HepG2 (cell line): ENCODE results near the gene RUNX3. TPM values are rescaled to one million over a fixed set of nuclear protein-coding genes. Genes with fewer than 3 reads are reported as not detected.

Experiments
- ATAC-seq: fragments of 200-7000 bp; cut with Tn5 transposase; 3 replicates; pipeline ENCODE4 v1.9.1; 2020; ENCODE audit warnings: mild to moderate bottlenecking, moderate library complexity
- BruUV-seq: library from RNA; stranded (reverse); fragments of 400-500 nt; replicated peaks from 2 replicates; lab custom pipeline; 2021; lab: Mats Ljungman, UMichigan
- CTCF ChIA-PET: fragments of 300-600 bp; formaldehyde crosslinking; extraction: SDS; loops from one replicate; lab custom pipeline; 2021; ENCODE audit warnings: low total read pairs, inconsistent platforms, low intra/inter-chr PET ratio; lab: Yijun Ruan, JAX
- POLR2A ChIA-PET: fragments of 350-600 bp; sonication (Branson Sonifier 250); formaldehyde crosslinking; loops from one replicate; lab custom pipeline; 2020; ENCODE audit warnings: antibody characterized with exemption, inconsistent platforms; lab: Yijun Ruan, JAX
- DNase-seq: peaks from one replicate; pipeline ENCODE4 v3.0.0-alpha.2; 2015; ENCODE audit warnings: low spot score
- FAIRE-seq: peaks from 3 replicates; lab custom pipeline; 2011; peaks lifted over from hg19 to GRCh38; lab: Jason Lieb, UNC
- H2AFZ ChIP-seq: one replicate; pipeline ENCODE4 v1.6.1; 2011; ENCODE audit warnings: low read length, inconsistent platforms
- H3K27ac ChIP-seq: fragments of 300-600 bp; 3 replicates; pipeline ENCODE4 v1.8.0; 2011; ENCODE audit warnings: mixed run types, mild to moderate bottlenecking, mixed read lengths, low read length, inconsistent platforms; ENCODE audit not compliant: insufficient read depth; ENCODE audit errors: extremely low read length
- H3K27me3 ChIP-seq, 2 experiments: fragments of 200-600 bp in 1 of 2; 2 replicates in 1 of 2; 3 replicates in 1 of 2; pipeline versions ENCODE4 v1.6.0 to v1.8.0; 2011; ENCODE audit warnings: low read length in 2 of 2, mild to moderate bottlenecking in 2 of 2, moderate library complexity in 2 of 2, inconsistent platforms in 1 of 2; ENCODE audit not compliant: insufficient read depth in 2 of 2, control insufficient read depth in 1 of 2
- H3K36me3 ChIP-seq, 2 experiments: fragments of 200-600 bp in 1 of 2; replicated peaks in 1 of 2; 2 replicates in 1 of 2; 3 replicates in 1 of 2; pipeline versions ENCODE4 v1.5.1 to v1.8.0; 2011; ENCODE audit warnings: low read length in 2 of 2, inconsistent platforms in 1 of 2; ENCODE audit not compliant: insufficient read depth in 2 of 2, control insufficient read depth in 1 of 2
- H3K4me1 ChIP-seq: 2 replicates; pipeline ENCODE4 v1.5.1; 2012; ENCODE audit warnings: low read length, inconsistent platforms; ENCODE audit not compliant: insufficient read depth
- H3K4me2 ChIP-seq: 2 replicates; pipeline ENCODE4 v1.6.0; 2011; ENCODE audit warnings: low read depth, low read length, inconsistent platforms
- H3K4me3 ChIP-seq, 3 experiments: fragments of 200-600 bp in 1 of 3; sonication (generic), shearing (Covaris generic) in 1 of 3; replicated peaks in 1 of 3; 2 replicates each; pipeline ENCODE4 v1.5.1; 2011 to 2016; ENCODE audit warnings: low read length in 3 of 3, inconsistent platforms in 2 of 3, low read depth in 2 of 3, mild to moderate bottlenecking in 2 of 3, control low read depth in 1 of 3, mixed read lengths in 1 of 3; ENCODE audit not compliant: insufficient read depth in 1 of 3
- H3K79me2 ChIP-seq: one replicate; pipeline ENCODE4 v1.6.1; 2011; ENCODE audit warnings: low read length, inconsistent platforms; ENCODE audit not compliant: insufficient read depth
- H3K9ac ChIP-seq: 2 replicates; pipeline ENCODE4 v1.6.0; 2011; ENCODE audit warnings: mild to moderate bottlenecking, low read depth, low read length, inconsistent platforms; ENCODE audit not compliant: insufficient read depth
- H3K9me3 ChIP-seq: 2 replicates; pipeline ENCODE4 v1.5.1; 2012; ENCODE audit warnings: mild to moderate bottlenecking, low read length
- H4K20me1 ChIP-seq: 2 replicates; pipeline ENCODE4 v1.6.0; 2011; ENCODE audit warnings: inconsistent platforms, mild to moderate bottlenecking, low read length, moderate library complexity; ENCODE audit not compliant: insufficient read depth
- HNF4A ChIP-seq: sonication (generic); formaldehyde crosslinking; IDR thresholded peaks from 2 replicates; pipeline ENCODE4 v1.4.0; 2020; ENCODE audit warnings: missing genetic modification reagents
- LCORL ChIP-seq, 2 experiments: fragments of 450-650 bp in 1 of 2; sonication (generic) in 1 of 2; formaldehyde crosslinking in 1 of 2; IDR thresholded peaks; 2 replicates each; pipeline versions ENCODE4 v1.5.0 to v1.6.1; 2017 to 2020; ENCODE audit warnings: antibody characterized with exemption in 1 of 2, missing genetic modification reagents in 1 of 2
- NBN ChIP-seq: fragments of 450-650 bp; conservative IDR thresholded peaks from 2 replicates; pipeline ENCODE4 v1.6.1; 2017
- SKI ChIP-seq: fragments of 450-650 bp; IDR thresholded peaks from one replicate; pipeline ENCODE4 v1.6.1; 2018; ENCODE audit warnings: mild to moderate bottlenecking; ENCODE audit not compliant: partially characterized antibody
- THAP9 ChIP-seq: sonication (generic); formaldehyde crosslinking; IDR thresholded peaks from 2 replicates; pipeline ENCODE4; 2020; ENCODE audit warnings: missing genetic modification reagents, mild to moderate bottlenecking, borderline replicate concordance
- ZNF354B ChIP-seq: sonication (generic); formaldehyde crosslinking; IDR thresholded peaks from 2 replicates; pipeline ENCODE4 v1.8.0; 2022; ENCODE audit warnings: mild to moderate bottlenecking, missing genetic modification reagents
- ZNF512B ChIP-seq: sonication (generic); formaldehyde crosslinking; IDR thresholded peaks from 2 replicates; pipeline ENCODE4 v1.5.1; 2020; ENCODE audit warnings: missing genetic modification reagents, mild to moderate bottlenecking, borderline replicate concordance
- ZNF572 ChIP-seq: sonication (generic); formaldehyde crosslinking; IDR thresholded peaks from 2 replicates; pipeline ENCODE4 v1.5.1; 2020; ENCODE audit warnings: mild to moderate bottlenecking, missing genetic modification reagents
- ZNF614 ChIP-seq: IDR thresholded peaks from 2 replicates; pipeline ENCODE4 v1.6.1; 2018; ENCODE audit warnings: missing biosample characterization, missing genetic modification reagents, inconsistent platforms, borderline replicate concordance
- ZNF720 ChIP-seq: sonication (generic); formaldehyde crosslinking; IDR thresholded peaks from 2 replicates; pipeline ENCODE4 v1.4.0; 2020; ENCODE audit warnings: missing genetic modification reagents
- ZNF879 ChIP-seq: sonication (generic); formaldehyde crosslinking; IDR thresholded peaks from 2 replicates; pipeline ENCODE4 v1.8.1; 2023; ENCODE audit warnings: missing genetic modification reagents
- WGBS: methylation state at CpG from one replicate; pipeline ENCODE4 v1.1.6; 2017; ENCODE audit warnings: low lambda C conversion rate; 5-methylcytosine and 5-hydroxymethylcytosine counted together
- in situ Hi-C: cut with HindIII; loops from 2 replicates; pipeline ENCODE4 v1.10.0; 2017; ENCODE audit warnings: low pct_unique_long_range_greater_than_20kb; ENCODE audit not compliant: extremely low pct_ligation_motif_present
- intact Hi-C: fragments of 100-400 bp; cut with micrococcal nuclease; formaldehyde crosslinking; loops from one replicate; pipeline ENCODE4 v1.10.0; 2022; ENCODE audit not compliant: unreplicated experiment
- polyA plus RNA-seq, 8 experiments: library from polyadenylated mRNA; depleted of rRNA in 3 of 8; stranded (reverse) in 7 of 8; unstranded in 1 of 8; fragments of >200 nt; fragmentation: Illumina TruSeq in 4 of 8; extraction: Trizol in 4 of 8; gene quantifications; 2 replicates each; pipeline versions ENCODE4 v1.2.1 to v1.2.3, GENCODE V29; 2011 to 2016; ENCODE audit warnings: low read depth in 4 of 8, missing spikeins in 1 of 8, mixed read lengths in 1 of 8; ENCODE audit not compliant: insufficient read depth in 1 of 8
- total RNA-seq, 5 experiments: library from RNA; depleted of rRNA; stranded (reverse); fragments of >200 nt; fragmentation: Illumina TruSeq; extraction: Trizol; gene quantifications; 2 replicates each; pipeline ENCODE4 v1.2.3, GENCODE V29; 2016; ENCODE audit warnings: low read depth in 1 of 5
- TF ChIP-seq, protein P1 (sequence below): fragments of 450-650 bp; IDR thresholded peaks from 2 replicates; pipeline ENCODE4 v1.6.1; 2017; ENCODE audit warnings: mild to moderate bottlenecking
- TF ChIP-seq, protein P2 (sequence below): IDR thresholded peaks from 2 replicates; pipeline ENCODE4 v1.6.1; 2016; ENCODE audit warnings: mild to moderate bottlenecking

RUNX3 gene
- total and polyA plus RNA-seq, 2 of the 13 experiments (the other 11 are each of a cell fraction or from before 2014, with no cell fraction given): 0.04 to 0.22 TPM

- TF ChIP-seq THAP9 (CRISPR knock-in tag) (no peak), ZNF572 (CRISPR knock-in tag) (no peak)
Measured at GRCh38 chr1:24966121-24966723, 36.1 kb upstream of the RUNX3 start (continued).

- FAIRE-seq: no peak
- intact Hi-C loops (no loop called here), in situ Hi-C loops (no loop called here)
- Histone ChIP-seq H3K79me2 (no peaks in the 10 kb centered on the region), H3K27ac (no peak overlapping the region), H4K20me1 (no peaks in the 10 kb centered on the region), H3K27me3 (peaks cover 3 to 52% of the 10 kb centered on the region in 2 experiments; a peak in 3 of 5 replicates), H3K9ac (no peak overlapping the region), H3K4me1 (no peaks in the 10 kb centered on the region), H3K4me2 (no peak overlapping the region), H3K9me3 (no peaks in the 10 kb centered on the region), H2AFZ (no peak overlapping the region), H3K36me3 (no peaks in the 10 kb centered on the region), H3K4me3 (no peak overlapping the region)
- BruUV-seq: no TSS peak
- ATAC-seq: no peak
- CTCF ChIA-PET: no interaction called here
- 92% methylated on average over 5 of the region's 10 CpGs for WGBS
- DNase-seq: no peak
- POLR2A ChIA-PET: no interaction called here
- TF ChIP-seq, protein P1, sequence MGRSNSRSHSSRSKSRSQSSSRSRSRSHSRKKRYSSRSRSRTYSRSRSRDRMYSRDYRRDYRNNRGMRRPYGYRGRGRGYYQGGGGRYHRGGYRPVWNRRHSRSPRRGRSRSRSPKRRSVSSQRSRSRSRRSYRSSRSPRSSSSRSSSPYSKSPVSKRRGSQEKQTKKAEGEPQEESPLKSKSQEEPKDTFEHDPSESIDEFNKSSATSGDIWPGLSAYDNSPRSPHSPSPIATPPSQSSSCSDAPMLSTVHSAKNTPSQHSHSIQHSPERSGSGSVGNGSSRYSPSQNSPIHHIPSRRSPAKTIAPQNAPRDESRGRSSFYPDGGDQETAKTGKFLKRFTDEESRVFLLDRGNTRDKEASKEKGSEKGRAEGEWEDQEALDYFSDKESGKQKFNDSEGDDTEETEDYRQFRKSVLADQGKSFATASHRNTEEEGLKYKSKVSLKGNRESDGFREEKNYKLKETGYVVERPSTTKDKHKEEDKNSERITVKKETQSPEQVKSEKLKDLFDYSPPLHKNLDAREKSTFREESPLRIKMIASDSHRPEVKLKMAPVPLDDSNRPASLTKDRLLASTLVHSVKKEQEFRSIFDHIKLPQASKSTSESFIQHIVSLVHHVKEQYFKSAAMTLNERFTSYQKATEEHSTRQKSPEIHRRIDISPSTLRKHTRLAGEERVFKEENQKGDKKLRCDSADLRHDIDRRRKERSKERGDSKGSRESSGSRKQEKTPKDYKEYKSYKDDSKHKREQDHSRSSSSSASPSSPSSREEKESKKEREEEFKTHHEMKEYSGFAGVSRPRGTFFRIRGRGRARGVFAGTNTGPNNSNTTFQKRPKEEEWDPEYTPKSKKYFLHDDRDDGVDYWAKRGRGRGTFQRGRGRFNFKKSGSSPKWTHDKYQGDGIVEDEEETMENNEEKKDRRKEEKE: no peak
- no peak for TF ChIP-seq ZNF354B (CRISPR knock-in tag)
- no peak for TF ChIP-seq SKI
- TF ChIP-seq ZNF512B: no peak
- no peak for TF ChIP-seq HNF4A
- no peak for TF ChIP-seq LCORL (IDR thresholded peaks at IDR 0.05)
- TF ChIP-seq LCORL (CRISPR knock-in tag; IDR thresholded peaks at IDR 0.05): no peak
- TF ChIP-seq ZNF614 (CRISPR knock-in tag): no peak
- TF ChIP-seq ZNF720 (CRISPR knock-in tag): no peak
- no peak for TF ChIP-seq NBN
- no peak for TF ChIP-seq ZNF879 (CRISPR knock-in tag)
- TF ChIP-seq, protein P2, sequence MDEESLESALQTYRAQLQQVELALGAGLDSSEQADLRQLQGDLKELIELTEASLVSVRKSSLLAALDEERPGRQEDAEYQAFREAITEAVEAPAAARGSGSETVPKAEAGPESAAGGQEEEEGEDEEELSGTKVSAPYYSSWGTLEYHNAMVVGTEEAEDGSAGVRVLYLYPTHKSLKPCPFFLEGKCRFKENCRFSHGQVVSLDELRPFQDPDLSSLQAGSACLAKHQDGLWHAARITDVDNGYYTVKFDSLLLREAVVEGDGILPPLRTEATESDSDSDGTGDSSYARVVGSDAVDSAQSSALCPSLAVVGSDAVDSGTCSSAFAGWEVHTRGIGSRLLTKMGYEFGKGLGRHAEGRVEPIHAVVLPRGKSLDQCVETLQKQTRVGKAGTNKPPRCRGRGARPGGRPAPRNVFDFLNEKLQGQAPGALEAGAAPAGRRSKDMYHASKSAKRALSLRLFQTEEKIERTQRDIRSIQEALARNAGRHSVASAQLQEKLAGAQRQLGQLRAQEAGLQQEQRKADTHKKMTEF (CRISPR knock-in tag): no peak
Measured at GRCh38 chr1:24965571-24965930, 35.5 kb upstream of the RUNX3 start.
